Activated CD4-positive, alpha-beta T cell treated with anti-CD3 and anti-CD28 coated beads, Interleukin-2, amount 10 ng/mL, durations not matched to agents 24 days and 14 days (primary cell): ENCODE results near the gene DISP3. TPM values are rescaled to one million over a fixed set of nuclear protein-coding genes. Genes with fewer than 3 reads are reported as not detected.

Experiments used
- DNase-seq: peaks from one replicate; pipeline ENCODE4 v3.0.0; 2022
- H3K27ac Mint-ChIP-seq: one replicate; pipeline ENCODE4 v1.8.0; 2022; ENCODE audit warnings: mild to moderate bottlenecking, mixed read lengths
- H3K27me3 Mint-ChIP-seq: one replicate; pipeline ENCODE4 v1.8.0; 2022; ENCODE audit warnings: mixed read lengths
- H3K36me3 Mint-ChIP-seq: one replicate; pipeline ENCODE4 v1.8.0; 2022; ENCODE audit warnings: low read depth, mild to moderate bottlenecking, mixed read lengths
- H3K4me1 Mint-ChIP-seq: one replicate; pipeline ENCODE4 v1.8.0; 2021; ENCODE audit warnings: mixed read lengths
- H3K4me3 Mint-ChIP-seq: one replicate; pipeline ENCODE4 v1.8.0; 2022; ENCODE audit warnings: mild to moderate bottlenecking, moderate library complexity, mixed read lengths
- H3K9me3 Mint-ChIP-seq: one replicate; pipeline ENCODE4 v1.8.0; 2021; ENCODE audit warnings: mixed read lengths
- intact Hi-C: fragments of 100-400 bp; cut with micrococcal nuclease; formaldehyde crosslinking; loops from one replicate; pipeline ENCODE4 v1.15.1; 2023
- total RNA-seq: library from RNA; stranded (reverse); gene quantifications from 2 replicates; pipeline ENCODE4 v1.2.3, GENCODE V29; 2022

The DISP3 gene
- total RNA-seq, 1 donor from 2014 or later = 0.23 TPM

DNA sequence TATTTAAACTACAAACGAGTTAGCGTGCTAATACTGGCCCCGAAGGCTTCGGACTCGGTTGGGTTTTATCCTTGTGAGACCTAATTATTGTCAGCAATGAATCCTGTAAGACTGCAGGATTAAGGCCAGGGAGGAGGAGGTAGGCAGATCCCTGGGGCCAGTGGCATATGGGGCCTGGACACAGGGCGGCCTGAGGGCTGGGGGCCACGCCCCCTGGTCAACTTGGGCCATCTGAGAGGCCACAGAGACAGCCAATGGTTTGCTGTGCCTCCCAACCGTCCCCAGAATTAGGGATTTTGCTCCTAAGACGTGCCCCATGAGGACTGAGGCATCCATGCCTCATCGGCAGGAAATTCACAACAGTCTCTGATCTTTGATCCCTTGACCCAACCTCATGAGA lies 31.1 kb upstream of the DISP3 start:
- Mint-ChIP-seq H3K4me3 (no peak overlapping the region), H3K27ac (no peak overlapping the region), H3K36me3 (no peaks in the 10 kb centered on the region), H3K4me1 (no peaks in the 10 kb centered on the region), H3K27me3 (peaks cover 7% of the 10 kb centered on the region), H3K9me3 (no peaks in the 10 kb centered on the region)
- intact Hi-C loops = no loop called here
- DNase-seq = no peak

DNA sequence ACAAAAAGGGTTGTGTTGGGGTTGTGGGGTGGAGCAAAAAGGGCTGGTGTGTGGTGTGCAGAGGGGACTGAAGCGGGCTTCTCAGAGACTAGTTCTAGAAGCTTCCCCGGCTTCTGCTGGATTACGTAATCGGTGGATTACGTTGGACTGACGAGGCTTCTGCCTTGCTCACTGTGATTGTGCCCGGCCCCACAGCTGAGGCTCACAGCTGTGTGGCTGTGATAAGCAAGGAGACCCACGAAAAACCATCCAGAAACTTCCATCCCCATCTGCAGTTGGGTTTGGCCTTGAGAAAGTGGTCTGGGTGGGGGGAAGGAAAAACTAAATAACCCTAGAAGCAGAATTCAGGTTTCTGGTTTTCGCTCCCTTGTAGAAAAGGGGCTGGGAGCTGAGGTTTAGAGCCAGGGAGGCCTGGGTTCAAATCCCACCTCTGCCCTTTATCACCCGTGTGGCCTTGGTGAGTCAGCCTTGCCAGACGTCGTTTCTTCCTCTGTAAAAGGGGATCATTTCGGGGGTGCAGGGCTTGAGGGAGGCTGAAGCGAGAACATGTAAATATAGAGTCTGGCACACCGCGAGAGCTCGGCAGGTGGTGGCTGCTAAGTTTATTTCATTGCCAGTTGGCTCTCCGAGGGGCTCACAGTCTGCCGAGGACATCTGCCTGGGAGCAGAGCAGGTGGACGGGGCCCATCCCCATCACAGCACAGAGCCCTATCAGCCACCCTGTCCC lies 30.4 kb upstream of the DISP3 start:
- intact Hi-C loops = no loop called here
- no peak overlapping the region for H3K4me3 Mint-ChIP-seq
- H3K27me3 Mint-ChIP-seq = peaks cover 4% of the 10 kb centered on the region
- H3K36me3 Mint-ChIP-seq = no peaks in the 10 kb centered on the region
- H3K9me3 Mint-ChIP-seq = no peaks in the 10 kb centered on the region
- H3K4me1 Mint-ChIP-seq = no peaks in the 10 kb centered on the region
- no peak overlapping the region for H3K27ac Mint-ChIP-seq
- no peak for DNase-seq

DNA sequence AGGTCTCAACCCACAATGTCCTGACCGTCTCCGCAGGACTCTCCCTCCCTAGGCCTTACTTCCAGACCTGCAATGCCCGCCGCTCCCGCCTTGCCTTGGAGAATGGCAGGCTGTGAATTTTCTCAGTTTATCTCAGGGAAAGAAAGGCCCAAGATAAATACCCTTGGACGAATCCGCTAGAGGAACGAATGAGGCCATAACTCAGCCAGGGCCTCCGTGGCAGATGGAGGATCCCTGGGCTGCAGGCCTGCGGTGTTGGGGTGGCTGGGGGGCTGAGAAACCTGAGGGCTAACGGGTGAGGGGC lies 29.9 kb upstream of the DISP3 start:
- H3K36me3 Mint-ChIP-seq = no peaks in the 10 kb centered on the region
- peaks cover 4% of the 10 kb centered on the region for H3K27me3 Mint-ChIP-seq
- intact Hi-C loops = no loop called here
- H3K27ac Mint-ChIP-seq = no peak overlapping the region
- H3K4me3 Mint-ChIP-seq = no peak overlapping the region
- H3K4me1 Mint-ChIP-seq = no peaks in the 10 kb centered on the region
- H3K9me3 Mint-ChIP-seq = no peaks in the 10 kb centered on the region
- no peak for DNase-seq

DNA sequence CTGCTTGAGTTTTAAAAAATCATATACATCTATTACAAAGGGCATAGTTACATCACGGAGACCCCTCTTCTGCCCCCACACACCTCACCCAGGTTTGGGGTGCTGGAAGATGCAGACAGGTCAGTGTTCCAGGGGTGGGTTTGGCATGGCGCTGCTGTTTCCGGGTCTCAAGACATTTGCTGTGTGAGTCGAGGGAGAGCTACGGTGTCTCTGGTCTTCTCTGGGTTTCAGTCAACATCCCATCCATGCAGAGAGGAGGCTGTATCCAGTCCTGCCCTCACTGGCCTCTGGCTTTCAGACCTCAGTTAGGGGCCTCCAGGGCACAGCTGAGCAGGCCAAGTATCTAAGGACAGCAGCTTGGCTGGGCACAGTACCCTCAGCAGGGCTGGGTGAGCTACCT lies 28.6 kb upstream of the DISP3 start:
- Mint-ChIP-seq H3K4me1 (no peaks in the 10 kb centered on the region), H3K9me3 (no peaks in the 10 kb centered on the region)

DNA sequence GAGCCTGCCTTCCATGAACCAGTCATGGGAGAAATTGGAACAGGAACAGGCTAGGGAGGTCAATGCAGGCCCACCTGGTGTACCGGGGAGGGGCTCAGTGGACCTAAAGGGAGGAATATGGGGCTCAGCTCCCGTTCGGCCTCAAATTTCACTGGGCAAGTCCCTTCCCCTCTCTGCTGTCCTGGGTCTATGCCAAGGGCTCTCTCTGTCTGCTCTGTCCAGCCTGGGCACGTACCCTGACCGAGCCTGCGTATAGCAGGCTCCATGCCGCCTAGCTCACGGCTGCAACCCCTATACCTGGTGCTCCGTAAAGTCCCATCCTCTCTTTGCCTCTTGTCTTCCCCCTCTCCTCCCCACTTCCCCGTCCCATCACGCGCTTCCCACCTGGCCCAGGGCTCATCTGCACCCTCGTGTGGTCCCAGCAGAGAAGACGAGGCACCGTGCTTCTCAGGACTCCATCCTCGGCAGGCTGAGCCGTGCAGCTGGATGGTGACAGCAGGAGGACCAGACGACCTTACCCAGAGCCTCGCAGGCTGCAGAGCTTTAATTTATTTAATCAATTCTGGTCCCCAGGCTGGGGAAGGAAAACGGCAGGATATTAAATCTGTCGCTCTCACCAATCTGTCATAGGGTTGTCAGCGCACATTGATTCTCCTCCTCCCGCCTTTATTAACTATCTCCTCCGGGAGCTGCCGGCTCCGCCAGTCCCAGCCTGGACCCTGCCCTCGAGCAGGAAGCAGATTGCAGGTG lies 25.0 kb upstream of the DISP3 start:
- DNase-seq = no peak
- H3K27ac Mint-ChIP-seq = no peak overlapping the region
- no peaks in the 10 kb centered on the region for H3K36me3 Mint-ChIP-seq
- no peak overlapping the region for H3K4me3 Mint-ChIP-seq
- intact Hi-C loops = no loop called here
- H3K27me3 Mint-ChIP-seq = peaks cover 5% of the 10 kb centered on the region
- no peaks in the 10 kb centered on the region for H3K9me3 Mint-ChIP-seq
- H3K4me1 Mint-ChIP-seq = no peaks in the 10 kb centered on the region

More for the DNA sequence above, 28.6 kb upstream of the DISP3 start:
- Mint-ChIP-seq H3K36me3 (no peaks in the 10 kb centered on the region), H3K27me3 (no peaks in the 10 kb centered on the region), H3K4me3 (no peak overlapping the region), H3K27ac (no peak overlapping the region)
- DNase-seq = no peak
- intact Hi-C loops = no loop called here

DNA sequence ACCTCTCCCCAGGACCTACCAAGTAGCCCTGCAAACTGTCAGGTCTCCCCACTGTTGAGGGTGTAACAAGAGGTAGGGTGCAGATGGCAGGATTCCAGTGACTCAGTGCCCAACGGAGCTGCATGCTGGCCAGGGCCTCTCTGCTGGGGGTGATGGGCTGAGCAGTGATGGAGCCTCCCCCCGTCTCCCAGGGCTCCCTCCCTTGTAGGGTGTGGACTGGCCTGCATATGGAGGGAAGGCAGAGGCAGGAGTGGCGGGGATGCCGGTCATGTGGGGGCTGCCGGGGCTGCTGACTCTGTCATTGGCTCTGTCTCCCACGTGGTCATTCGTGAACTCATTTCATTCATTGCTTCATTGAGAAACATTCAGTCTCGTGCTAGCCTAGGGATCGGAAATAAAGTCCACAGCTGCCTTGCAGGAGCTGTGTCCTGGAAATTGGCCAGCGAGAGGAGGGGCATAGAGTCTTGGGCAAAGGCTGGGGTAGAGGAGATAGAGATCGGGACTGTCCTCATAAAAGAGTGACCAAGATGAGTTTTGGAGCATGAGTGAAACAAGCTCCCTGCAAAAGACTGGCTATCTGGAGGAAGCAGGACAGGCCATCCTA lies 22.9 kb upstream of the DISP3 start:
- Mint-ChIP-seq H3K9me3 (no peaks in the 10 kb centered on the region), H3K36me3 (no peaks in the 10 kb centered on the region), H3K4me3 (no peak overlapping the region), H3K4me1 (no peaks in the 10 kb centered on the region), H3K27me3 (peaks cover 5% of the 10 kb centered on the region), H3K27ac (no peak overlapping the region)
- no peak for DNase-seq
- intact Hi-C loops = no loop called here

DNA sequence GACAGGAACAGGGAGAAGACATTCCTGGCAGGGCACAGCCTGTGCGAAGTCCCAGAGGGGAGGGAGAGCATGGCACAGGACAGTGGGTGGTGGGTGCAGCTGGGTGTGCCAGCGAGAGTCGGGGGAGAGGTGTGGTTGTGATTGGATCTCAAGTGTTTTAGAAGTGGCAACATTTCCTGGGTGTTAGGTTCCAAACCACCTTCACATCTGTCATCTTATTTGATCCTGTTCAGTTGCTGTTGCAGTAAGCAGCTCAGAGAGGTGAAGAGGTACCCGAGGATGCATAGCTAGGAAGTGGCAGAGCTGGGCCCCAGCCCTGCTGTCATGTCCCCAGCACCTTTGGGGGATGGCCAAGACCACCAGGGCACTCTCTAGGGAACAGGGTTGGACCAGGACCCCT lies 22.0 kb upstream of the DISP3 start:
- no peak for DNase-seq
- intact Hi-C loops = no loop called here
- Mint-ChIP-seq H3K27ac (no peak overlapping the region), H3K4me1 (no peaks in the 10 kb centered on the region), H3K9me3 (no peaks in the 10 kb centered on the region), H3K36me3 (no peaks in the 10 kb centered on the region), H3K4me3 (no peak overlapping the region), H3K27me3 (peaks cover 5% of the 10 kb centered on the region)

DNA sequence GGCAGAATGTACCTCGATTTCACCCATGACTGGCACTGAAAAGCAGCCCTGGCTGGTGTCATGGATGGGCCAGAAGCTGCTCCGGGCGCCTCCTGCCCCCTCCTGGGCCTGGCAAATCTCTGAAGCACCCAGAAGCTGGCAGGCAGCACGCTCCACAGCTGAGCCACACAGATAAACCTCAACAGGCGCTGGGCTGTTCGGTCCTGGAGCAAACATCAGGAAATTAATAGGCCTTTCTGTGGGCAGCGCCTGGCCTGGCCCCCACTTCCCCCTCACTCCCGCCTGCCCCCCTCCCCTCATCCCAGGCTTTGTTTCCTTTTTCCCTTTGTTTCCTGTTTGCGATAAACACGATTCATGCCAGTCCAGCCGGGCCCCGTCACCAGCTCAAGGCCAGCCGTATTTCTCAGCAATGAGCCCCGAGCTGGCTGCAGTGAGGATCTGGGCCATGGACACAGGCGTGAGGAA lies 20.1 kb upstream of the DISP3 start:
- Mint-ChIP-seq H3K27ac (no peak overlapping the region), H3K4me1 (no peaks in the 10 kb centered on the region), H3K36me3 (no peaks in the 10 kb centered on the region), H3K4me3 (no peak overlapping the region), H3K9me3 (no peaks in the 10 kb centered on the region), H3K27me3 (peaks cover 8% of the 10 kb centered on the region)
- DNase-seq = no peak
- intact Hi-C loops = no loop called here

DNA sequence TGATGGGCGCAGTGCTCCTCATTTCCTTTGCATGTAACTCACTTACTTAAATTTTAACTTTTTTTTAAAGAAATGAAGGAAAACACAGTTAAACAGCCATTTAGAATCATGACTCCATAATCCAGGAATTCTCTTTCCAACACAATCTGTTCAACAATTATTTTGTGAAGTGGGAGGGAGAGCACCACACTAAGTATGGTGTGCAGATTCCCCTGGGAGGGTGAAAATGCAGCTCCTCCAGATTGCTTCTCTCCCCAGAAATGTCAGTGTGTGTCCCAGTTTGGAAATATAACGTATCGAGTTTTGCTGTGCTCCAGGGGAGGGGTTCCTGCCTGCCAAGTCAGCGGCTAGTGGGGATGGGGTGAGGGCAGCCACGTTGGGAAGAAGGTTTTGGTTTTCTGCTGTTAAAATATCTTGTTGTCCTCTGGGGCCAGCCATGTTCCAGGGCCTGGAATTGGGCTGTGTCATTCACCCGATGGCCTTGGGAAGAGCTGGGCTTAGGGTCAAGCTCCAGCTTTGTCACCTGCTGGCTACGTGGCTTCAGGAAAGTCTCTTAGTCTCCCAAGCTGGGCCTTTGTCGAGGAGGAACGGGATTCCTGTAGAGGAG lies 17.3 kb upstream of the DISP3 start:
- Mint-ChIP-seq H3K27me3 (peaks cover 5% of the 10 kb centered on the region), H3K36me3 (no peaks in the 10 kb centered on the region), H3K27ac (no peak overlapping the region), H3K9me3 (no peaks in the 10 kb centered on the region), H3K4me3 (no peak overlapping the region), H3K4me1 (no peaks in the 10 kb centered on the region)
- no peak for DNase-seq
- intact Hi-C loops = no loop called here

DNA sequence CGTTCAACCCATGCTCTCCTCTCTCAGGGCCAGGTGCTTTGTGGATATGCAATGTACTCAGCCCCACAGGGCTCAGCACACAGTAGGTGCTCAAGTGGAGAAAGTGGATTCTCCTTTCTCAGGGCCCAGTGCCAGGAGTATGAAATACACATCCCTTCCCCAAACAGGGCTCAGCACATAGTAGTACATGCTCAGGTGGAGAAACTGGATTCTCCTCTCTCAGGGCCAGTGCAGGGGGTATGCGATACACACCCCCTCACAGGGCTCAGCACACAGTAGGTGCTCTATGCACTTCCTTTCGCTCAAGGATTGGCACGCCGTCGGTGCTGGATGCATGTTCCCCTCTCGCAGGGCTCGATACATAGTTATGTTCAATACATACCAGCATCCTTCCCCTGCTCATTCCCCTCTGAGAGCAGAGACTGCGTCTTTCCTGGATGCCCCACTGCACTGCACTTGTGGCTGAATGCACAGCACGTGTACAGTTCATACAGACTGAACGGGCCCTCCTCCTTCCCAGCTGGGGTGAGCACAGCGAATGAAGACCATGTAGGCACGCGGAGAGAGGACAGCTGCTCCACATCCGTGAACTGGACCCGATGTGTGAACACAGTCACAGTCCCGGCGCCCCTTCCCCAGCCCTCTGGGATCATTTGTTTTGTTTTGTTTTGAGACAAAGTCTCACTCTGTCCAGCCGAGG lies 16.6 kb upstream of the DISP3 start:
- no peak overlapping the region for H3K4me3 Mint-ChIP-seq
- H3K36me3 Mint-ChIP-seq = no peaks in the 10 kb centered on the region
- no peak for DNase-seq
- H3K9me3 Mint-ChIP-seq = no peaks in the 10 kb centered on the region
- no peaks in the 10 kb centered on the region for H3K4me1 Mint-ChIP-seq
- H3K27ac Mint-ChIP-seq = no peak overlapping the region
- peaks cover 3% of the 10 kb centered on the region for H3K27me3 Mint-ChIP-seq
- intact Hi-C loops = no loop called here

DNA sequence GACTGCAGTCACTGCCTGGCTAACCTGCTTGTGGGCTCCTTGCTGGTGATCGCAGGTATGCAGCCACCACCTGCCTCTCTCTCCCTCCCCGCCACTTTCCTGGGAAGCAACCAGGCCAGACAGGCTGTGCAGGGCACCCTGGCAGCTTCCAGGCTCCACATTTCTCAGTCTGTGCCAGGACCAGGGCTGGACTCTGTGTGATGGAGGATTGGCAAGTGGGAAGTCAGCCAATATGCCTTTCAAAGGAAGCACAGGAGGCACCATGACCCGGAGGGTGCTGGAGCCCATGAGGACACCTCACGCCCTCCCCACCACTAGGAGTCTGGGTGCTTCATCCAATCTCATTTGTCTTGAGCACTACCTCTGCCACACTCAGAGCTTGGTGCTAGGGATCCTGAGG lies 15.8 kb upstream of the DISP3 start:
- Mint-ChIP-seq H3K4me3 (no peak overlapping the region), H3K36me3 (no peaks in the 10 kb centered on the region), H3K4me1 (no peaks in the 10 kb centered on the region), H3K27me3 (peaks cover 3% of the 10 kb centered on the region), H3K9me3 (no peaks in the 10 kb centered on the region), H3K27ac (no peak overlapping the region)
- intact Hi-C loops = no loop called here
- DNase-seq = no peak

DNA sequence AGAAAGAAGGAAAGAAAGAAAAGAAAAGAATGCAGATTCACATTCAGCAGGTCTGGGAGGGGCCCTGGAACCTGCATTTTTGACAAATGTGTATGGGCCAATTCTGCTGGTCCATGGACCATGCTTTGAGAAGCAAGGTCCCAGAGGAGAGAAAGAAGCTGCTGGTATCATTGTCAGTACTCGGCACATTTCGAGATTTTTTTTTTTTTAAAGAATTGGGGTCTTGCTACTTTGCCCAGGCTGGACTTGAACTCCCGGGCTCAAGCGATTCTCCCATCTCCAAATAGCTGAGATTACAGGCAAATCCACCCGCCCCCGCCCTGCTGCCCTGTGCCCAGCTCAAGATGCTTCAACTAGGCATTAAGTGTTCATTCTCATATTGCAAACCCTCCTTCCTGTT lies 13.6 kb upstream of the DISP3 start:
- no peak for DNase-seq
- intact Hi-C loops = no loop called here
- Mint-ChIP-seq H3K4me3 (no peak overlapping the region), H3K9me3 (no peaks in the 10 kb centered on the region), H3K36me3 (no peaks in the 10 kb centered on the region), H3K27me3 (peaks cover 3% of the 10 kb centered on the region), H3K4me1 (no peaks in the 10 kb centered on the region), H3K27ac (no peak overlapping the region)

DNA sequence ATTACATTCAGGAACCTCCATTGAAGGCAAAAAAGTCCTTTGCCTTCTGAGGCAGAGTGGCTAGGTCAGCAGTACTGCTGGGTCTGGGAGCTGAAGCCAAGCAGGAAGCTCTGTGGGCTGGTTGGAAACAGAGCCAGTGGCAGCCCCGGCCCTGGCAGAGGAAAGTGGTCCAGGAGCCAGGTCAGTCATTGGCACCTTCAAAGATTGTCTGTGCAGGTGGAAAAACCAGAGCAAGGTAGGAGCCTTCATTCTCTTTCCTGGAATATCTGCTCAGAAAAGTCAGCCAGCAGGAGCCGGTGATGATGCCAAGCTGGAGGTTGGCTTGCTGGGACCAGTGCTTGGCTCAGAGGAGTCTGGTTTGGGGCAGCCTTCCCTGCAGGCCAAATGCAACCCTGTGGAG lies 12.5 kb upstream of the DISP3 start:
- Mint-ChIP-seq H3K27ac (no peak overlapping the region), H3K4me1 (no peaks in the 10 kb centered on the region), H3K4me3 (no peak overlapping the region), H3K36me3 (no peaks in the 10 kb centered on the region), H3K27me3 (peaks cover 3% of the 10 kb centered on the region), H3K9me3 (no peaks in the 10 kb centered on the region)
- no peak for DNase-seq
- intact Hi-C loops = no loop called here

DNA sequence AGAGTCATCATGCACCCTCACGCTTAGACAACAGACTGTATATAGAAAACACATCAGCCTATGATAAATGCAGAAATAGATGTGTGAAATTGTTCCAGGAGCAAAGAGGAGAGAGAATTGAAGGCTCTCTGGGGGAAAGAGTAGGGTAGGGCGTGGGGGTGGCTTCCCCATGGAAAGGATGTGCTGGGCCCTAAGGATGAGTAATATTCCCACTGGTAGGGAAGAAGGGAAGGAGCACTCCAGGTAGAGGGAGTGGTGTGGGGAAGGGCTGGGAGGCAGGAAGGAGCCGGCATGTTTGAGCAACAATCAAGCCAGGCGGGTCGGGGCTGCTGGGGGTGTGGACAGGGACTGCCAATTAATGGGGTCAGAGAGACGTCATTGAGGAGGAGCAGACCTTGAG lies 10.1 kb upstream of the DISP3 start:
- DNase-seq = no peak
- H3K27ac Mint-ChIP-seq = no peak overlapping the region
- H3K36me3 Mint-ChIP-seq = no peaks in the 10 kb centered on the region
- H3K27me3 Mint-ChIP-seq = no peaks in the 10 kb centered on the region
- no peak overlapping the region for H3K4me3 Mint-ChIP-seq
- intact Hi-C loops = no loop called here
- H3K9me3 Mint-ChIP-seq = no peaks in the 10 kb centered on the region
- no peaks in the 10 kb centered on the region for H3K4me1 Mint-ChIP-seq
